DMS114 treated with DMSO at 0.1 percent for 48 hours (cell line): ENCODE measurements around the gene PITX2.

Source experiments
- DNase-seq: peaks from one replicate; lab custom pipeline; 2025; ENCODE audit not compliant: unreplicated experiment; lab: John Stamatoyannopoulos, UW

The PITX2 gene

DNA sequence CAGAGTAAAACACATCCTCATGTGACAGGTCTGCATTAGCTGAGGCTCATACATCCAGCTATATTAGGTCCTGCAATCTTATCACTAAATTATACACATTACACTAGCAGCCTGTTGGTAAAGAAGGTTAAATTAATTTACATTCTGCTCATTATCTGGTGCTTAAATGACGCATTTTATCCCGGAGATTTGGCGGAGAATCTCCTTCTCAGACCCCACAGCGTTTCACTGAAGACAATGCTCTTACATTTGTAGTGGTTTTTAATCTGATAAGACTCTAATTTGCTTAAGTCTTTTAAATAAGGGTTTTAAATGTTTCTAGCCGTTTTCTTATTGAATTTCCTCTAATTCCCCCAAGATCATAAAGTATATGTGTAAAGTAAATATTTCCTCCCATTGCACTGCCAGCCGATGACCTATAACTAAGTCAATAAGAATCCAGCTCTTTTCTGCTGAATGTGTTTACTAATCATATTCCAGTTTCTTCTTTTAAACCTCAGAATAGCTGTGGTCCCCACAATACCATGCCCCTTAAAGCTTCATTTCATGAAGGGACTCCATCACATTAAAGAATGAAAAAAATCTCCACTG, 2.1 kb upstream of the PITX2 start:
- no peak for DNase-seq

DNA sequence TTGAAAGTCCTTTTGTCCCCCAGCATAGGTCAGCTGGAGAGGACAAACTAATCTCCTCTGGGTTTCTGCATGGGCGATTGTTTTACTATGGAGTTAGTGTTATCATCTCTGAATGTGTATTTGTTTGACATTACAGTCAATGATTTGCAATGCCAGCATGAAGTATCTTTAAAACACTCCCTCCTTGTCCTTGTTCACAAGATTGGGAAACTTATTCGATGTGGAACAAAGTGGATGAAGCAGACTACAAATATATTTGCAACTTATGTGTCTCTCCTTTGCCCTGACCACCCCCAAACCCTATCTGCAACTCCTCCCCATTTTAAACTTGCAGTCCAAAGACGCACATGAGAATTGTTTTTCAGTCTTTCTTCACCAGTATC, 1.5 kb upstream of the PITX2 start:
- DNase-seq: no peak

DNA sequence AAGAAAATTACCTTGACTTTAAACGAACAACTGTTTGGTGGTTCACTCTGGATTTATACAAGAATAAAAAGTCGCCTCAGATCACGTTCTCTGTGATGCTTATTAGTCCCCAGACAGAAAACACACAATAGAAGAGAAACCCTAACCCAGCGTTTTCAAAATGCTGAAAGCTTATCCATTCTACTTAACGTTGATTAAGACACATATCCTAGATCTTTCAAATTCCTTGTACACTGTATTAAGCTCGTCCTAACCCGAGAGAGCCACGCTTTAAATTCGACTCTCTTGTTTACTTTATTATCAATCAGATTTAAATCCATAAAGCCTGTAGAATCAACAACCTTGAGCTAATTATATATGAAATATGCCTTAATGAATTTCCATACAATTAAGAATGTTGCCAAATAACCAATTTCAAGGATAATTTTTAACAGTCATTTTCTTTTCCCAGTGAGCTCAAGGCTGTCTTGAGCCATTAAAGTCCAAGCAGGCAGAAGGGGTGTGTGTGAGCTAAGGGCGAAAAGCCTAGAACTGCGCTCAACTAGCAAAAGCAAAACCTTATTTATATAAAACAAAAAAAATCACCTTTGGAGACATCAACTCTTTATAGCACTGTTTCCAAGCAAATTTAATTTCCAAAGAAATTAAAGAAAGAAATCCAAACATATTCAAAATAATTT, 981 bp upstream of the PITX2 start:
- no peak for DNase-seq

DNA sequence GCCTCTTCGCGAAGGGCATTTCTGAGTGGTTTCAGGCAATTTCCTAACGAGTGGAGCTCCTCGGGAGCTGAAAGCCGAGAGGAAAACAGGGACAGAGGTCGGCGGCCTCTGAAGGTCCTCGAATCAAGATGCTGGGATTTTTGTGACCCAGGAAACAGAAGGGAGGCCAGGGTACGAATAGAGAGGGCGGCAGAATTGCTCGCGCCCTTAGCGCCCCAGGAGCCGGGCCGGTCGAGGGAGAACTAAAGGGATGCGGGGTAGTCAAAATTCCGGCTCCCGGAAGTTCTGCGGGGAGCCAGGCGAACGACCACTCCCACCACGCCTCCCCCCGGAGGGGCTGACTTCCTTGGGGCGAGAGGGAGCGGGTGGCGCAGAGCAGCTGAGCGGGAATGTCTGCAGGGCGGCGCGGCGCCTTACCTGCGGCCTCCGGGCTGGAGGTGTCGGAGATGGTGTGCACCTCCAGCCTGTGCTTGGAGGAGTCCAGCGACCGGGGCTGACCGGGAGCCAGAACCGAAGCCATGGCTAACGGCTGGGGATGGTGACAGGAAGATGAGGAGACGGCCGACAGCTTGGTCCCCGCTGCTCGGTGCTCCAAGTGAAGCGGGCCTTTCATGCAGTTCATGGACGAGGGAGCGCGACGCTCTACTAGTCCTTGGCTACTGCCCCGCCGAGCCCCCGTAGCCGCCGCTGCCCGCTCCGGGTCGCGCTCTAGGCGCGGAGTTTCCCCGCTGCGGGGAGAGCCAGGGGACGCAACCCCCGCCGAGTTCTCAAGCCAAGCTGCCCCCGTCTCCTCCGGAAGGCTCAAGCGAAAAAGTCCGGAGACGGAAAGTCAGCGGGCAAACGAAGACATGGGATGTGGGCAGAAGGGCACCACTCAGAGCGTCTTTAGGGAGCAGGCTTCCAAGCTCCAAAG, 782 bp downstream of the PITX2 start:
- DNase-seq: no peak

DNA sequence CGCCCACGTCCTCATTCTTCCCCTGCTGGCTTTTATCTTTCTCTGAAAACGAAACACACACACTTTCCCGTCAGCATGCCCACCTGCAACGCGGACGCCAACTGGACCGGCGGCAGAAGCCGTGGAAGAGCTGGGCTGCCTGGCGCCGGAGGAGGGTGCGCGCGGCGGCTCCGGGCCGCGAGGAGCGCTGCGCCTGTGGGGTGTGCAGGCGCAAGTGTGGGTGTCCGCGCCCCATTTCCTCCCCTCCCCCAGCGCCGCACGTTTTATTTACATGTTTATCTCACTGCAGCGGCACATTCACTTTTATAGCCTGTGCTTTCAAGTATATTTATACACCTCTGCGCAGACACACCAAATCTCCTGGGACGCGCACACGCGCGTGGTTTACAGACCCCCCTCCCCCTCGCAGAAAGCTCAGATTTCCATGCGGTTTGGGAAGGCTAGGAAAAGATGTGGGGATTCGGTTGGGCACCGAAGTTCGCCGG, 1.5 kb downstream of the PITX2 start:
- no peak for DNase-seq

DNA sequence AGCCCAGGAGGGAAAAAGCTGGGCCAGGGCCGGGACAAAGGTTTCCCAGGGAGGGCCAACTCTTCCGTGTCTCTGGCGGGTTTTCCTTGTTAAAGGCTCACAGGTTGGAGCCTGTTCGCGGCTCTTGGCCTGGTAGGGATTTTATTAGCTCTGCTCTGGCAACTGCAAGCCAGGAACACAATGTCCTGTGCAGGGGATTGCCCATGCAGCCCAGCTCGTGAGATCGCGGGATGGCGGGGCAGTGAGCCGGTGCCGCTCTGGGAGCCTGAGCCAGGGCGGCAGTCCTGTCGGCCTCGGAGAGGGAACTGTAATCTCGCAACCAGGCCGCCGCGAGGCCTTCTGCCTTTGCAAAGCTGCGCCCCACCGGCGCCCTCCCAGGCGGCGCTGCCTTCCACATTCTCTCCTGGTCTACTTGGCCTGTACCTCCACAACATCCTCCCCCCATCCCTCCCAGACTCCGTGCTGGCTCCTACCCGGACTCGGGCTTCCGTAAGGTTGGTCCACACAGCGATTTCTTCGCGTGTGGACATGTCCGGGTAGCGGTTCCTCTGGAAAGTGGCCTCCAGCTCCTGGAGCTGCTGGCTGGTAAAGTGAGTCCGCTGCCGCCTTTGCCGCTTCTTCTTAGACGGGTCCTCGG, 2.1 kb downstream of the PITX2 start:
- DNase-seq: no peak

DNA sequence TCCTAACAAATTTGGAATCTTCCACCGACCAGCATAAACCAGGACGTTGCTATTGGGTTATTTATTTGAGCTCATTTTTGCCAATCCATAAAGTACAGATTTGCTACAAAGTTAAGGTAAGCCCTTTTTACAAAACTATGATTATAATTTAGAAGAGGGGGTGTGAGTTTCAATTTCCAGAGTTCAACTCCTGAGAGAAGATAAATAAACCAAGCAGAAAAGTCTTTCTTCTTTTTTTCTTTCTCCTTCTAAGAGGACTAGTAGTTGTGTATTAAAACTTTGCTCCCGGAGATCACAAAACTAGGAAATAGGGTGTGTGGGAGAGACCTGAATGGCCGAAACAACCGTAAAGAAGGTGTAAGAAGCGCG, 2.6 kb downstream of the PITX2 start:
- no peak for DNase-seq

DNA sequence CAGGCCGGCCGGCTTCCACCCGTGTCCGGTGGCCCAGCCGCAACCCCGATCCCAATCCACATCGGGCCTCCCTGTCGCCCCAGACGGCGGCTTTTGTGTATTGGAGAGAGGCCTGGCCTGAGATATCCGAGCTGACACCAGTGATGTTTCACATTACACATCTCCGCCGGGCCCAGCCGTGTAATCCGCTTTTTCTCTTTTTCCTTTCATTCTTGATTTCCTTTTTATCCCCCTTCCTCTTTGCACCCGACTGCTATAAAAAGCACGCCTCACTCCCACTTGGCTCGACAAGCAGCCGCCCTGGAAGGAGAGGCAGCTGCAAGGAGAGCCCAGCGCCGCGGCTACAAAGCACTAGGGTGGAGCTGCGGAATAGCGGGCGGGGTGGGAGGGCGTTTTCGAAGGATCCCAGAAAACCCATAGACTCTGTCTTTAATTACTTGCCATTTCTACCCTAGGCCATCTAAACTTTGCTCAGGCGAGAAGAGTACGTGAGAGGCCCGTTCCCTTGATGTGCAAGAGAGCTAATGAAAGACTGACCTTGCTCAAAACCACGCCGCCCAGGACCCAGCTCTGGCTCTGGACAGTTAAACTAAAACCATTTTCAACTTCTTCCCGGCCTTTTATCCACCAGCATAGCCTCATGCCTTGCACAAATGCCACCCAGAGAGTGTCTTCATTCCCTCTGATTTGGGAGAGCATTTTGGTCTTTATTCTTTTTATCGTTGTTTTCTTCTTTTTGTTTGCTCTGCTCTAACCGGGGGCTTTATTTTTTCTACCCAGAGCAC, 3.2 kb downstream of the PITX2 start:
- DNase-seq: no peak

DNA sequence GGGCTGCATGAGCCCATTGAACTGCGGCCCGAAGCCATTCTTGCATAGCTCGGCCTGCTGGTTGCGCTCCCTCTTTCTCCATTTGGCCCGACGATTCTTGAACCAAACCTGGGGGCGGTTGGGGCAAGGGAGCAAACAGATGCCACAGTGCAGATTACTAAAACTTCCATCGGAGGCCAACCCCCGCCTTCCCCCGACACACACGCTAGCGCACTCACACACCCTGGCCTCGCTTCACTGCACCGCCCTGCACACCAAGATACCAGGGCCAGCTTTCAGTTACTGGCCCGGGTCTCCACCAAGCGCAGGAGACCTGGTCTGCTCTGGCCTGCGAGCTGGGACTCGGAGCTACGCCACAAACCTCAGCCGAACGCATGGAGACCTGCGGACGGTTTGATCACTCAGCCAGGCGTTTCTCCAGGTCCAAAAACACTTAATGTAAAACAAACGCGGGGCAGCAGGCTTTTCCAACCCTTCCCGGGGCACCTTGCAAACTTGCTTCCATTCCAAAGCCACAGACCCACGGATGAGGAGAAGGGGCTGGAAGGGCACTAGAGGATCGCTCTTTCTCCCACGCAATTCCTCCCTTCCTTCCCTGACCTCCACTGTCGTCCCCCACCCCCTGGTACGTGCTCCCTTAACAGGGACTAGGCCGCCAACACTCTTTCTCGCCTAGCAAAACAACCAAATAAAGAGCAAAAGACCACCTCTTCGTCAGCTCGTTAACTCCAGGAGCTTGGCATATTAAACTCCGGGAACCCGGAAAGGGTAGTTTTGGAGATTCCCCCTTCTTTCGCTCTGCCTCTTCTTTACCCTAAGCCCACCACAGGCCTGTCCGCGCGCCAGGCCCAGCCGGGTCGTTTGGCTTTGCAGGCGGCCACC, 4.1 kb downstream of the PITX2 start:
- DNase-seq: no peak

DNA sequence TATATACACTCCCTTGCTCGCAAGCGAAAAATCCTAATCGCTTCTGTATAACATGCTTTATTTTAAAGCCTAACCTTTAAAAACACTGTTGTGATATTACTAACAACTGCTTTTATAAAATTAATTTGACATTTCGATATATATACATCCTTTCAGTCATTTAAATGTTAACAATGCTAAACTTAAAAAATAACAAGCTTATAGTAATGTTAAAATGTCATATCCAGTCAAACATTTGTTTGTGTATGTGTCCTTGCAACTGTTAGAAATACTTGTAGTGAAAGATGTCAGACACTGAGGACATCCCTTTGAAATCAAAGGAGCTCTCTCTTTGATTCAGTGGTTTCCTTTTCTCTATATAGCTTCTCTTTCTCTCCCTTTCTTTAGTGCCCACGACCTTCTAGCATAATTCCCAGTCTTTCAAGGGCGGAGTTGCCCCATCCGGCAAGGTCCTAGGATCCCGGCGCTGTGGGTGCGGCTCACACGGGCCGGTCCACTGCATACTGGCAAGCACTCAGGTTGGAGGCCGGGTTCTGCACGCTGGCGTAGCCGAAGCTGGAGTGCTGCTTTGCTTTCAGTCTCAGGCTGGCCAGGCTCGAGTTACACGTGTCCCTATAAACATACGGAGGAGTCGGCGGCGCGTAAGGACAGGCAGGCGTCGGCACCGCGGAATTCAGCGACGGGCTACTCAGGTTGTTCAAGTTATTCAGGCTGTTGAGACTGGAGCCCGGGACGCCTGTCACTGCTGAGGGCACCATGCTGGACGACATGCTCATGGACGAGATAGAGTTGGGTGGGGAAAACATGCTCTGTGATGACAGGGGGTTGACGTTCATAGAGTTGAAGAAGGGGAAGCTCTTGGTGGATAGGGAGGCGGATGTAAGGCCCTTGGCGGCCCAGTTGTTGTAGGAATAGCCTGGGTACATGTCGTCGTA, 5.0 kb downstream of the PITX2 start:
- DNase-seq: no peak

DNA sequence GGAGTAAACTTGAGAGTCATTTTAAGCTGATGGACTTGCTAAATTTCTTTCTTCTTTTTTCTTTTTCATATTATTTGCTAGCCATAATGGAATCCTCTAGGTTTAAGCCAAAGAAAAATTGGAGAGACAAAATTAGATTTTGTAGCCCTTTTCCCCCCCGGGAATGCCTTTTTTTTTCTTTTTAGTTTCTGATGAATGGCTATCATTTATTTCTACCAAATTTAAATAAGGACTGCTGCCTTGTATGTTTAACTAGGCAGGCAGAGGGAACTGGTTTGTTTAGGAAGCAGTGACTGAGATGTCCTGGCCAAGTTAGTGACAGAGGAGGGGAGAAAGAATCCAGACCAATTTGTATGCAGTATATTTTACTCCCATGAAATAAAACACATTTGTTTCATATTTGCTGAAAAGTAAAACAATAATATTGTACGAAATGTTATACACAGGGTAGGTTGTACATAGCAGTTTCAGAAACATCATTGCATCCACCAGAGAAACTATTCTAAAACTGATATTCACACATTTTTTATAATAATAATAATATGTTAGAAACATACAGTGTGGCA, 5.7 kb downstream of the PITX2 start:
- DNase-seq: no peak

DNA sequence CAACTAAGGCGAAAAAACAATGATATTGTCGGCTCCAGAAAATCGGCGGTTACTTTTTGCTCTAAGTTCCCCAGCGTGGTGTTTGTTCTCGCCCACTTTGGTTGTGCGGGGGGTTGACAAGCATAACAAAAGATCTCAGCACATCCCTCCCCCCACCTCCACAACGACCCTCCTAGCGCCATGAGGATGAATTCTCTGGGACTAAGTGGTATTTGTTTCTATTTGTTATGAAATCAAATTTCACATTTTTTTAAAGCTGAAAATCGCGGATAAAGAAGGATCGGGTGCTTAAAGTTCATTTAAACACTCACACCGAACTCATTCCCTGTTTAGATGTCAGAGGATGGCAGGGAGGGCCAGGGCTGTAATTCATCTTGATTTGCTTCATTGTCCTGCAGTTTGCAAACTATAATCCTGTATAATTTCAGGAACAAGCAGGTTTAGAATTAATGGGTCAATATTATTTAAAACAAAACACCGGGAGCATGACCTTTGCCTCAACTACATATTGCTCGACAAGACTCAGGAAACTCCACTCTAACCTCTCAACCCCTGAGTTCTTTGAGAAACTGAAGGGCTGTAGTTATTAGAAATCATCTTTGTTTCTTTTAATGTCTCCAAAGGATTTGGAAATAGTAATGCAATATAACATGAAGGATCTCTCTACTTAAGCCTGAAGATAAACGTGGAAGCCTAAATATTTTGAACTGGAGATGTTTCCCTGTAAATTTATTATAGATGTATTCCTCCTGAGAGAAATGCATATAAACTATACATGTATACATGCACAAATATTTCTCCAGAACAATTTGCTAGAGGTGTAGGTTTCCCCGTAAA, 6.4 kb downstream of the PITX2 start:
- DNase-seq: no peak

DNA sequence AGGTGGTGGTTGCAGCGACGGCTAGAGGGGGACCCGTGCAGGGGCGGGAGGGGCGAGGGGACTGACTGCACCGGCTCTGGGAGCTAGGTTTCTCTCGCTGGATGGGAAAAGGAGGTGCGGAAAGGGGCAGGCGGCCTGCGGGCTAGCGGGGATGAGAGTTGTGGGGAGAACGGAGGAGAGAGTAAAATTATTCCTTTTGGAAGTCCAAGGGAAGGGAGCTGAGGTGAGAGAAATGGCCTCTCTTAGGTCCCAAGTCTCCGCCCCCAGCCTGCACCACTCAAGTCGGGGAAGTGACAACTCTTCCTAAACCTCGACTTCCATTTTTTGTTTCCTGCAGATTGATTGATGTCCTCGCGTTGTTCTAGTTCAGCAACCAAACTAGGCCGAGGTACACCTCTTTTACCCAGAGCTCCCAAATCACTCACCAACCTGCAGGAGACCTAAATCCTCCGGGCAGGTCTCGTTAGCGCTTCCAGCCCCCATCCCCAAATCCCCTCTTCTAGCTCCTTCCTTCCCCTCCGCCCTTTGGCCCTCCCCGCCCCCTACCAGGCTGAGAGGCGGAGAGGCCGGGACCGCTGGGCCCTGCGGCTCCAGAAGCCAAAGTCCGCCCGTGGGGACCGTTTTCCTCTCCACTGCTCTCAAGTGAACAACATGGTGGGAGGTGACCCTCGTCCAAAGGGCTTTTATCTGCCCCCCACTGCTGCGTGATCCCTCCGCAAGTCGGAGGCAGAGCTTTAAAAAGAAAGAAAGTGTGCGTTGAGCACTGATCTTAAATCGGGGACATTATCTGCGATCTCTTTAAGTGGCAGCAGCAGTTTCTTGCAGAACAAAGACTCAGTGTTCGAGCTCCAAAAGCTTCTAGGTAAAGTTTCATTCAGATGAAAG, 7.3 kb downstream of the PITX2 start:
- no peak for DNase-seq

DNA sequence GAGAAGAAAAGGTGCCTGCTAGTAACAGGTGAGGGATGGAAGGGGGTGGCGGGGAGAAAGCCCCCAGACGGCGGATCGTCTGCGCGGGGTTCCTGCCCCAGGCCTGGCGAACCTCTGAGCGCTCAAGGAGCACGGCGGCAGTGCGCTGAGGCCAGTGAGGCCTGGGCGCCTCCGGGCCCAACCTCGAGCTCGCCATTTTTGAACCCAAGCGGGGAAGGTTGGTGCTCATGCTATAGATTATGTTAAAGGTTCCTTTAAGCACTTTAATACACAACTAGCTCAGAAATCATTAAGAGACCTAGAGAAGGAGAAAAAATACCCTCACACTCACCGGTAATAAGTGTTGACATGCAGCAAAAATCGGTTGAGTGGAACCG, 7.9 kb downstream of the PITX2 start:
- DNase-seq: no peak

DNA sequence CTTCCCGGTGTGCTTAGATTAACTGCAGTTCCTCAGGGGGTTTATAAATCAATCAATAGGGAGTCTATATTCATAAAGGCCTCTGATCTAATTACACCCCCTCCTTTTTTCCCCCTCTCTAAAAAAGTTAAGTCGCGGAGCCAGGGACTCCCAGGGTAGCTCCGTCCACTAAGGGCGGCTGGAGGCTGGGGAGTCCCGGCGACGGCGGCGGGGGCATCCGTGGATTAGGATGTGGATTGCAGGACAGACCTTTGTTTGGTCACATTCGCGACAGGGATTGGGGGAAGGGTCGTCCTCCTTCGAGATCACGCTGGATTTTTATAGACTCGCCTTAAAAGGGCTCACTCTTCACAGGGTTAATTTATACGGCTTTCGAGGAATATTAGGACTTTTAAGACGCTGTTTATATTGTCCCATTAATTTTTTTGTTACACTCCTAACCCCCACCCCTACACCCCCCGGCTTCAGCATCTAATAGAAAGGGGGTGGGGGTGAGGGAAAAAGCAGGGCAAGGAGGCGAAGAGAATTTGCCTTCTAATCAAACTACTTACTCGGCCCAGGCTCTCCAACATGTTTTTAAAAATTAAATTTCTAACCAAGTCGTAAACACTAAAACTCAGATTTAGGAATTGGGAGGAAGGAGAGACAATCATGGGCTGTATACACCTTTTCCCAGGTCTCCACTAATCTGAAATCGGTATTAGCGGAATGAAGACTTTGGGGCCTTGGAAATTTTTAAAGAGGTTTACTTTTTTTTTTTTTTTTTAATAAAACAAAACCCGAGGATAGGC, 8.5 kb downstream of the PITX2 start:
- no peak for DNase-seq

DNA sequence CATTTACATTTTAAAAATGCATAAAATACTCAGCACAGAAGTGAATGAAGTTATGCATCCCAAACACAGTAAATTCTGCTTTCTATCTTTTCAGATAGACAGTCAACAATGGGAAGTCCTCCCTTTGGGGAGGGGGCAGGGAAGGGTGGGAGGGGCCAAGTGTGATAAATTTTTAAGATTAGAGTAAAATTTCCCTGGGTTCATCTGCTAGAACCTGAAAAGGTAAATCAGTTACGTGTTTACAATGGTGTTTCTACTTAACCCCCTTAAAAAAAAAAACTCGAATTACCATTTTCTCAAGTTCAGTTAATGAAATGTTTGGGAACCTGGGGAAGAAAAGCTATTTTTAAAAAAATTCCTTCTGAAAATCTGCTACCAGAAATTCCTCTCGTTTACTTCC, 9.1 kb downstream of the PITX2 start:
- no peak for DNase-seq
